DOHH2 (cell line): ENCODE measurements around the gene PHLPP2.

Experiments used
- H3F3A ChIP-seq: fragments of 200-600 bp; sonication (generic), shearing (Covaris generic); 2 replicates; pipeline ENCODE4 v1.6.0; 2016; ENCODE audit warnings: antibody characterized with exemption, mild to moderate bottlenecking; ENCODE audit not compliant: control insufficient read depth, insufficient read depth
- H3K27ac ChIP-seq: fragments of 200-600 bp; sonication (generic); 2 replicates; pipeline ENCODE4 v1.5.1; 2014; ENCODE audit warnings: low read depth, mild to moderate bottlenecking, low read length, moderate library complexity
- H3K27me3 ChIP-seq: fragments of 200-600 bp; sonication (generic); 2 replicates; pipeline ENCODE4 v1.6.1; 2014; ENCODE audit warnings: mild to moderate bottlenecking, low read length, mixed read lengths; ENCODE audit not compliant: control insufficient read depth
- H3K36me3 ChIP-seq: fragments of 200-600 bp; sonication (generic); 2 replicates; pipeline ENCODE4 v1.6.1; 2014; ENCODE audit warnings: mild to moderate bottlenecking, low read length, moderate library complexity, mixed read lengths; ENCODE audit not compliant: control insufficient read depth
- H3K4me1 ChIP-seq: fragments of 200-600 bp; sonication (generic); 2 replicates; pipeline ENCODE4 v1.6.1; 2014; ENCODE audit warnings: mild to moderate bottlenecking, low read length, mixed read lengths; ENCODE audit not compliant: control insufficient read depth
- H3K4me2 ChIP-seq: fragments of 200-600 bp; sonication (generic); 2 replicates; pipeline ENCODE4 v1.6.0; 2014; ENCODE audit warnings: mild to moderate bottlenecking, low read length, moderate library complexity
- H3K4me3 ChIP-seq: fragments of 200-600 bp; sonication (generic); 2 replicates; pipeline ENCODE4 v1.5.1; 2014; ENCODE audit warnings: mild to moderate bottlenecking, low read length, mixed read lengths
- H3K79me2 ChIP-seq: fragments of 200-600 bp; sonication (generic); 2 replicates; pipeline ENCODE4 v1.6.1; 2014; ENCODE audit warnings: mild to moderate bottlenecking, low read length, mixed read lengths; ENCODE audit not compliant: control insufficient read depth
- H3K9me2 ChIP-seq: fragments of 200-600 bp; sonication (generic); replicated peaks from 2 replicates; pipeline ENCODE4 v1.6.1; 2014; ENCODE audit warnings: mild to moderate bottlenecking, low read length, mixed read lengths; ENCODE audit not compliant: control insufficient read depth
- H3K9me3 ChIP-seq: fragments of 200-600 bp; sonication (generic); 2 replicates; pipeline ENCODE4 v1.6.1; 2014; ENCODE audit warnings: antibody characterized with exemption, low read length, mixed read lengths; ENCODE audit not compliant: control insufficient read depth, insufficient read depth
- H4K20me1 ChIP-seq: fragments of 200-600 bp; sonication (generic); 2 replicates; pipeline ENCODE4 v1.6.0; 2014; ENCODE audit warnings: low read depth, mild to moderate bottlenecking, antibody characterized with exemption, low read length, moderate library complexity; ENCODE audit not compliant: control insufficient read depth, insufficient read depth
- EZH2phosphoT487 ChIP-seq: fragments of 200-600 bp; sonication (generic); IDR thresholded peaks from 2 replicates; pipeline ENCODE4 v1.6.1; 2017; ENCODE audit warnings: borderline replicate concordance, mild to moderate bottlenecking, antibody characterized with exemption, low read length, moderate library complexity, mixed read lengths
- TF ChIP-seq, protein P1 (sequence below): fragments of 200-600 bp; sonication (generic); IDR thresholded peaks from one replicate; pipeline ENCODE4 v1.5.1; 2014; ENCODE audit warnings: antibody characterized with exemption, mild to moderate bottlenecking, low read depth, low read length; ENCODE audit not compliant: poor library complexity, severe bottlenecking

PHLPP2 gene

DNA sequence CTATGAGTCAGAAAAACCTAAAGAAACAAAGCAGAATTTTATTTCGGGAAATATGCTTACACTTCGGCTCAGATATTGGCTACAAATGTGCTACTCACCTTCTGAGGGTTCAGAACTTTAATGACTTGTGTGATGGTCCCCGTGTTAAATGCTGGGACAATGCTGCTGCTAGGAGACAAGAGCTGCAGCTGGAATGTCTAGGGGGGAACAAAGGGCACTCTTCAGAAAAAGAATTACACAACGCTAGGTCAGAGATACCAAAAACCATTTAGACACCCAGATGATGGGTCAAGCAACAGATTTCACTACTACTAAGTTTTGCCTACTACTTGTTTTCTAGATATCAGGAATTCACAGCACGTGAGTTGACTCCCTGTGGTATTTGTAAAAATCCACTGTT, 10.0 kb upstream of the PHLPP2 start:
- Histone ChIP-seq H3K36me3 (peaks cover 76% of the 10 kb centered on the region), H3F3A (no peaks in the 10 kb centered on the region), H3K27me3 (no peaks in the 10 kb centered on the region), H3K79me2 (no peaks in the 10 kb centered on the region), H3K9me2 (no peaks in the 10 kb centered on the region), H3K27ac (no peak overlapping the region), H3K4me1 (no peaks in the 10 kb centered on the region), H4K20me1 (no peaks in the 10 kb centered on the region), H3K4me2 (no peak overlapping the region), H3K9me3 (no peaks in the 10 kb centered on the region), H3K4me3 (no peak overlapping the region)
- TF ChIP-seq, protein P1, sequence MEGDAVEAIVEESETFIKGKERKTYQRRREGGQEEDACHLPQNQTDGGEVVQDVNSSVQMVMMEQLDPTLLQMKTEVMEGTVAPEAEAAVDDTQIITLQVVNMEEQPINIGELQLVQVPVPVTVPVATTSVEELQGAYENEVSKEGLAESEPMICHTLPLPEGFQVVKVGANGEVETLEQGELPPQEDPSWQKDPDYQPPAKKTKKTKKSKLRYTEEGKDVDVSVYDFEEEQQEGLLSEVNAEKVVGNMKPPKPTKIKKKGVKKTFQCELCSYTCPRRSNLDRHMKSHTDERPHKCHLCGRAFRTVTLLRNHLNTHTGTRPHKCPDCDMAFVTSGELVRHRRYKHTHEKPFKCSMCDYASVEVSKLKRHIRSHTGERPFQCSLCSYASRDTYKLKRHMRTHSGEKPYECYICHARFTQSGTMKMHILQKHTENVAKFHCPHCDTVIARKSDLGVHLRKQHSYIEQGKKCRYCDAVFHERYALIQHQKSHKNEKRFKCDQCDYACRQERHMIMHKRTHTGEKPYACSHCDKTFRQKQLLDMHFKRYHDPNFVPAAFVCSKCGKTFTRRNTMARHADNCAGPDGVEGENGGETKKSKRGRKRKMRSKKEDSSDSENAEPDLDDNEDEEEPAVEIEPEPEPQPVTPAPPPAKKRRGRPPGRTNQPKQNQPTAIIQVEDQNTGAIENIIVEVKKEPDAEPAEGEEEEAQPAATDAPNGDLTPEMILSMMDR, result no peak
- TF ChIP-seq EZH2phosphoT487, result no peak

DNA sequence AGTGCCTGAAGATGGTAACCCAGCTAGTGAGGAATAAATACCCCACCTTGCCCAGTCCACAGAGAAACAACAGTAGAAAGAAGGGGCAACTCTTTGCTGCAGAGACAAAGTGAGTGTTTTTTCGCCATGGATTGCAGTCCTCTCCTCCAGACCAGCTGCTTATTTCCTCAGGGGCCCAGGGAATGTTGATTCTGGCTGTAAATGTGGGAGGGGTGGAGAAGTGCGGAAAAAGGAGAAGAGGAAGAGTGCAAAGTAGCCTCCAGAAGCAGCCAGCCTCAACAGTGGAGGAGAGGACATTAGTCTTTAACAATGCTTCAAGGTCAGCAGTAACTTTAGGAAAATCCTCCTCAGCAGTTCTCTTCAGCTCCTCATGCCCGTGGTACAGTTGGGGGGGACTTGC, 8.1 kb upstream of the PHLPP2 start:
- Histone ChIP-seq H3K9me3 (no peaks in the 10 kb centered on the region), H3K79me2 (no peaks in the 10 kb centered on the region), H3F3A (peaks cover 1% of the 10 kb centered on the region; the same call in 1 of the 2 replicates), H3K36me3 (peaks cover 57% of the 10 kb centered on the region), H3K27ac (no peak overlapping the region), H3K27me3 (no peaks in the 10 kb centered on the region), H4K20me1 (no peaks in the 10 kb centered on the region), H3K4me3 (no peak overlapping the region), H3K9me2 (no peaks in the 10 kb centered on the region), H3K4me1 (peaks cover 5% of the 10 kb centered on the region), H3K4me2 (no peak overlapping the region)
- TF ChIP-seq, protein P1, result no peak
- no peak for TF ChIP-seq EZH2phosphoT487

DNA sequence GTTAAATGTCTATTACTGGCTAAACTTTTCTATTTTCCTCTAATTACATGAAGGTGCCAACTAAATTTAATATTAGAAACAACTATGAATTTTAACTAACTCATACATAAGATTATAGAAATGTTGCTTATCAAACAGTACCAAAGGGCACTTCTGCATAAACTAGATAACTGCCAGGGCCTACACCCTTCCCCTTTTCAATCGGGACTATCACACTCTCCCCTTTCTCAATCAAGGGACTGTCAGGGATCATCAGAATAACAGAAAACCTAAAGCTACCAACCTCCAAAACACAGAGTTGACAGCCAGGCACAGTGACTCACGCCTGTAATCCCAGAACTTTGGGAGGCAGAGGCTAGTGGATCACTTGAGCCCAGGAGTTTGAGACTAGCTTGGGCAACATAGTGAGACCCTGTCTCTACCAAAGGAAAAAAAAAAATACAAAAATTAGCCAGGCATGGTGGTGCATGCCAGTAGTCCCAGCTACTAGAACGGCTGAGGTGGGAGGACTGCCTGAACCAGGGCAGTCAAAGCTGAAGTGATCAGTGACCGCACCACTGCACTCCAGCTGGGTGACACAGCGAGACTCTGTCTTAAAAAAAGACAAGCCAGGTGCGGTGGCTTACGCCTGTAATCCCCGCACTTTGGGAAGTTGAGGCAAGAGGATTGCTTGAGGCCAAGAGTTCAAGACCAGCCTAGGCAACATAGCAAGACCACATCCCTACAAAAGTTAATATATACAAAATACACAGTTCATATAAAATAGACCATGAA, 3.2 kb upstream of the PHLPP2 start:
- Histone ChIP-seq H3K27me3 (no peaks in the 10 kb centered on the region), H3K27ac (no peak overlapping the region), H3K79me2 (peaks cover 4% of the 10 kb centered on the region), H3K9me3 (no peaks in the 10 kb centered on the region), H3K36me3 (peaks cover 24% of the 10 kb centered on the region), H3K4me1 (peaks cover 27% of the 10 kb centered on the region), H3K4me2 (no peak overlapping the region), H3K9me2 (no peaks in the 10 kb centered on the region), H4K20me1 (no peaks in the 10 kb centered on the region), H3K4me3 (no peak overlapping the region), H3F3A (peaks cover 13% of the 10 kb centered on the region)
- TF ChIP-seq, protein P1, result no peak
- TF ChIP-seq EZH2phosphoT487, result no peak
